Activated naive CD8-positive, alpha-beta T cell treated with anti-CD3 and anti-CD28 coated beads for 36 hours (primary cell): Measurements from ENCODE around the gene LIMS2. TPM values are rescaled to one million over a fixed set of nuclear protein-coding genes. Genes with fewer than 3 reads are reported as not detected.
A peak's percentile ranks its signal among the peaks of the same experiment; 100 is the strongest.

Source experiments
- DNase-seq: peaks from one replicate; pipeline ENCODE4 v3.0.0; 2021
- H3K27ac Mint-ChIP-seq: one replicate; pipeline ENCODE4 v1.8.0; 2022; ENCODE audit warnings: mild to moderate bottlenecking, moderate library complexity, mixed read lengths
- H3K27me3 Mint-ChIP-seq: one replicate; pipeline ENCODE4 v1.8.0; 2022; ENCODE audit warnings: mild to moderate bottlenecking, mixed read lengths
- H3K36me3 Mint-ChIP-seq: one replicate; pipeline ENCODE4 v1.8.0; 2021; ENCODE audit warnings: mild to moderate bottlenecking, mixed read lengths
- H3K4me1 Mint-ChIP-seq: one replicate; pipeline ENCODE4 v1.8.0; 2021; ENCODE audit warnings: mixed read lengths
- H3K4me3 Mint-ChIP-seq: one replicate; pipeline ENCODE4 v1.8.0; 2022; ENCODE audit warnings: mild to moderate bottlenecking, moderate library complexity, mixed read lengths
- H3K9me3 Mint-ChIP-seq: one replicate; pipeline ENCODE4 v1.8.0; 2022; ENCODE audit warnings: mixed read lengths
- total RNA-seq, 2 experiments: library from RNA; stranded (reverse); gene quantifications; one replicate each; pipeline ENCODE4 v1.2.3, GENCODE V29; 2021

LIMS2 gene
- total RNA-seq, 2 experiments from 2014 or later: 14.6 to 15.8 TPM

GRCh38 chr2:127704641-127705390 lies 29.5 kb upstream of the LIMS2 start:
- H3K36me3 Mint-ChIP-seq: peaks cover 37% of the 10 kb centered on the region
- H3K9me3 Mint-ChIP-seq: no peaks in the 10 kb centered on the region
- peak overlapping the region; percentile 43 for H3K27ac Mint-ChIP-seq
- peaks cover 32% of the 10 kb centered on the region for H3K4me1 Mint-ChIP-seq
- H3K4me3 Mint-ChIP-seq: peak overlapping the region; percentile 29
- H3K27me3 Mint-ChIP-seq: no peaks in the 10 kb centered on the region
- no peak for DNase-seq

GRCh38 chr2:127703282-127703681 lies 28.0 kb upstream of the LIMS2 start:
- Mint-ChIP-seq H3K27ac (no peak overlapping the region), H3K36me3 (peaks cover 37% of the 10 kb centered on the region), H3K4me1 (peaks cover 32% of the 10 kb centered on the region), H3K9me3 (no peaks in the 10 kb centered on the region), H3K4me3 (peak overlapping the region; percentile 14), H3K27me3 (no peaks in the 10 kb centered on the region)
- no peak for DNase-seq

GRCh38 chr2:127702395-127703009 lies 27.2 kb upstream of the LIMS2 start:
- Mint-ChIP-seq H3K4me3 (peak overlapping the region; percentile 83), H3K9me3 (no peaks in the 10 kb centered on the region), H3K4me1 (peaks cover 32% of the 10 kb centered on the region), H3K27me3 (no peaks in the 10 kb centered on the region), H3K36me3 (peaks cover 37% of the 10 kb centered on the region), H3K27ac (peak overlapping the region; percentile 87)
- DNase-seq: no peak

GRCh38 chr2:127701651-127702394 lies 26.5 kb upstream of the LIMS2 start:
- Mint-ChIP-seq H3K27ac (peak overlapping the region; percentile 87), H3K4me1 (peaks cover 32% of the 10 kb centered on the region), H3K27me3 (no peaks in the 10 kb centered on the region), H3K36me3 (peaks cover 37% of the 10 kb centered on the region), H3K4me3 (peak overlapping the region; percentile 83), H3K9me3 (no peaks in the 10 kb centered on the region)
- DNase-seq: peak; percentile 86

GRCh38 chr2:127701193-127701650 lies 25.9 kb upstream of the LIMS2 start, which contains the start of gene SFT2D3:
Gene SFT2D3 (plus strand): TSS chr2:127701497. CDS start chr2:127701529, 32 bp downstream.
- H3K27ac Mint-ChIP-seq: peak within 1 kb of the TSS; percentile 95
- H3K36me3 Mint-ChIP-seq: peaks cover 32% of the 10 kb centered on the region
- no peaks in the 10 kb centered on the region for H3K27me3 Mint-ChIP-seq
- peak within 1 kb of the TSS; percentile 92 for H3K4me3 Mint-ChIP-seq
- H3K9me3 Mint-ChIP-seq: no peaks in the 10 kb centered on the region
- peaks cover 32% of the 10 kb centered on the region for H3K4me1 Mint-ChIP-seq
- DNase-seq: peak; percentile 92

GRCh38 chr2:127700527-127701192 lies 25.3 kb upstream of the LIMS2 start:
- H3K4me1 Mint-ChIP-seq: peaks cover 32% of the 10 kb centered on the region
- H3K4me3 Mint-ChIP-seq: peak overlapping the region; percentile 92
- H3K27ac Mint-ChIP-seq: peak overlapping the region; percentile 95
- H3K9me3 Mint-ChIP-seq: no peaks in the 10 kb centered on the region
- peaks cover 31% of the 10 kb centered on the region for H3K36me3 Mint-ChIP-seq
- DNase-seq: no peak
- H3K27me3 Mint-ChIP-seq: no peaks in the 10 kb centered on the region

- no peak overlapping the region for H3K4me3 Mint-ChIP-seq
- H3K9me3 Mint-ChIP-seq: no peaks in the 10 kb centered on the region
- no peak overlapping the region for H3K27ac Mint-ChIP-seq
- H3K27me3 Mint-ChIP-seq: no peaks in the 10 kb centered on the region
- peaks cover 17% of the 10 kb centered on the region for H3K4me1 Mint-ChIP-seq
- no peak for DNase-seq
- peaks cover 16% of the 10 kb centered on the region for H3K36me3 Mint-ChIP-seq
These were observed 23.4 kb upstream of the LIMS2 start for GRCh38 chr2:127698553-127699355.

- H3K27me3 Mint-ChIP-seq: no peaks in the 10 kb centered on the region
- no peak for DNase-seq
- no peak overlapping the region for H3K4me3 Mint-ChIP-seq
- no peak overlapping the region for H3K27ac Mint-ChIP-seq
- H3K9me3 Mint-ChIP-seq: no peaks in the 10 kb centered on the region
- H3K4me1 Mint-ChIP-seq: peaks cover 12% of the 10 kb centered on the region
- H3K36me3 Mint-ChIP-seq: peaks cover 9% of the 10 kb centered on the region
These were observed 22.3 kb upstream of the LIMS2 start for GRCh38 chr2:127697482-127698180.

- H3K4me3 Mint-ChIP-seq: no peak overlapping the region
- peaks cover 7% of the 10 kb centered on the region for H3K36me3 Mint-ChIP-seq
- H3K27me3 Mint-ChIP-seq: no peaks in the 10 kb centered on the region
- peak; percentile 38 for DNase-seq
- peaks cover 10% of the 10 kb centered on the region for H3K9me3 Mint-ChIP-seq
- no peak overlapping the region for H3K27ac Mint-ChIP-seq
- H3K4me1 Mint-ChIP-seq: peaks cover 7% of the 10 kb centered on the region
These were observed 20.5 kb upstream of the LIMS2 start for GRCh38 chr2:127695491-127696472.

GRCh38 chr2:127694986-127695385 lies 19.7 kb upstream of the LIMS2 start:
- Mint-ChIP-seq H3K36me3 (peaks cover 5% of the 10 kb centered on the region), H3K27ac (no peak overlapping the region), H3K4me3 (no peak overlapping the region), H3K9me3 (peaks cover 11% of the 10 kb centered on the region), H3K4me1 (no peaks in the 10 kb centered on the region), H3K27me3 (no peaks in the 10 kb centered on the region)
- DNase-seq: no peak

- no peak for DNase-seq
- peaks cover 20% of the 10 kb centered on the region for H3K9me3 Mint-ChIP-seq
- H3K27me3 Mint-ChIP-seq: no peaks in the 10 kb centered on the region
- no peak overlapping the region for H3K4me3 Mint-ChIP-seq
- H3K4me1 Mint-ChIP-seq: no peaks in the 10 kb centered on the region
- no peak overlapping the region for H3K27ac Mint-ChIP-seq
- H3K36me3 Mint-ChIP-seq: peaks cover 8% of the 10 kb centered on the region
These were observed 15.4 kb upstream of the LIMS2 start for GRCh38 chr2:127690696-127691095.

GRCh38 chr2:127688405-127688804 lies 13.1 kb upstream of the LIMS2 start:
- Mint-ChIP-seq H3K27ac (no peak overlapping the region), H3K27me3 (no peaks in the 10 kb centered on the region)

More at GRCh38 chr2:127688405-127688804, 13.1 kb upstream of the LIMS2 start:
- no peak for DNase-seq
- H3K36me3 Mint-ChIP-seq: peaks cover 8% of the 10 kb centered on the region
- peaks cover 20% of the 10 kb centered on the region for H3K9me3 Mint-ChIP-seq
- no peak overlapping the region for H3K4me3 Mint-ChIP-seq
- no peaks in the 10 kb centered on the region for H3K4me1 Mint-ChIP-seq
